Measurements from ENCODE around the gene TNIK.

GRCh38 chr3:171498921-171499320 is 38.7 kb upstream of the TNIK start:
- no peak for TF ChIP-seq CTCF (conservative IDR thresholded peaks at IDR 0.05)
- TF ChIP-seq ZFX (IDR thresholded peaks at IDR 0.05), result no peak
